Type B pancreatic cell (in vitro differentiated cells): ENCODE measurements around the gene C9orf50. TPM values are rescaled to one million over a fixed set of nuclear protein-coding genes. Genes with fewer than 3 reads are reported as not detected.

ENCODE experiments used
- DNase-seq: peaks from one replicate; pipeline ENCODE4 v3.0.0; 2021; ENCODE audit warnings: mixed read lengths; ENCODE audit not compliant: unreplicated experiment; ENCODE audit errors: extremely low spot score
- H3K27ac Mint-ChIP-seq: 2 replicates; pipeline ENCODE4 v1.8.0; 2021; ENCODE audit warnings: mild to moderate bottlenecking, mixed read lengths
- H3K27me3 Mint-ChIP-seq: 2 replicates; pipeline ENCODE4 v1.8.0; 2021; ENCODE audit warnings: mixed read lengths
- H3K36me3 Mint-ChIP-seq: 2 replicates; pipeline ENCODE4 v1.8.0; 2021; ENCODE audit warnings: mixed read lengths
- H3K4me1 Mint-ChIP-seq: one replicate; pipeline ENCODE4 v1.8.0; 2021; ENCODE audit warnings: mixed read lengths; ENCODE audit not compliant: unreplicated experiment
- H3K4me3 Mint-ChIP-seq: 2 replicates; pipeline ENCODE4 v1.8.0; 2021; ENCODE audit warnings: mild to moderate bottlenecking, mixed read lengths
- H3K9me3 Mint-ChIP-seq: 2 replicates; pipeline ENCODE4 v1.8.0; 2021; ENCODE audit warnings: mixed read lengths
- total RNA-seq: library from RNA; stranded (reverse); gene quantifications from 2 replicates; pipeline ENCODE4 v1.2.1, GENCODE V29; 2021; ENCODE audit warnings: low replicate concordance
- TF ChIP-seq, protein P1 (sequence below): fragments of 200-600 bp; sonication (generic); conservative IDR thresholded peaks from 2 replicates; pipeline ENCODE4 v1.5.0; 2021; ENCODE audit warnings: antibody characterized with exemption, mild to moderate bottlenecking

C9orf50 gene
- total RNA-seq, 1 donor from 2014 or later: not detected

DNA sequence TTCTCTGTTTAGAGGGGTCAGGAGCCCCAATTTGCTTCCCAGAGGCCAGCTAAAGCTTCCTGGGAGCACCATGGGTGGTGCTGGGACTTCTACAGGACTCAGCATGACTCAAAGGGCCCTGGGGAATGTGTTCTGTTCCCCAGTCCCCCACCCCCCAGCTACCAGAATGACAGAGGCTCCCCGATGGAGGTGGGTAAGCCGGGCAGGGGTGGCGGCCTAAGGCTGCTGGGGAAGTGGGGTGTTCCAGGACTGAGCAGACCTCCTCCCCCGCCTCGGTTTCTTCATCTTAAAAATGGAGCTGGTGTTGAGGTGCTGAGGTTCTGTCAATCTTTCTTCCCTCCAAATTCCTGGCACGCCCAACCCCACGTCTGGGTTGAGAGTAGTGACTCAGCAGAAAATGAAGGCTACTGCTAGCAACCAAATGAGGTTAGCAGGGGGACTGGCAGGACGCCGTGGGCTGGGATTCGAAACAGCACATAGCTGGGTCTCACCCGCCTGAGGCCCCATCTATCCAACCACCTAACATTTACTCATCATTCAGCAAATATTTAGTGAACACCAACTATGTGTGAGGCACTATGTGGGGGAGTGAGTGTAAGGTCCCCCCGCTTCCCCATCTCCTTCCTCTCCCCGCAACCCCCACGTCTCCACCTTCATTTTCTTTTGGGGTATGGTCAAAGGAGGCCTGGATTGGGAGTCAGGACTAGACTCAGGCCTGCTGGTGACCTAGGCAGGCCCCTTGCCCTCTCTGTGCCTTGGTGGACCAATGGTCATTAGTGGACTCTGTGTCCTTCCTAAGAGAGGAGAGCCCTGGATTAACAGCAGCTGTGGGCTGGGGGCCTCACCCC is 50.2 kb downstream of the C9orf50 start:
- H3K9me3 Mint-ChIP-seq: peaks cover 6% of the 10 kb centered on the region
- TF ChIP-seq, protein P1, sequence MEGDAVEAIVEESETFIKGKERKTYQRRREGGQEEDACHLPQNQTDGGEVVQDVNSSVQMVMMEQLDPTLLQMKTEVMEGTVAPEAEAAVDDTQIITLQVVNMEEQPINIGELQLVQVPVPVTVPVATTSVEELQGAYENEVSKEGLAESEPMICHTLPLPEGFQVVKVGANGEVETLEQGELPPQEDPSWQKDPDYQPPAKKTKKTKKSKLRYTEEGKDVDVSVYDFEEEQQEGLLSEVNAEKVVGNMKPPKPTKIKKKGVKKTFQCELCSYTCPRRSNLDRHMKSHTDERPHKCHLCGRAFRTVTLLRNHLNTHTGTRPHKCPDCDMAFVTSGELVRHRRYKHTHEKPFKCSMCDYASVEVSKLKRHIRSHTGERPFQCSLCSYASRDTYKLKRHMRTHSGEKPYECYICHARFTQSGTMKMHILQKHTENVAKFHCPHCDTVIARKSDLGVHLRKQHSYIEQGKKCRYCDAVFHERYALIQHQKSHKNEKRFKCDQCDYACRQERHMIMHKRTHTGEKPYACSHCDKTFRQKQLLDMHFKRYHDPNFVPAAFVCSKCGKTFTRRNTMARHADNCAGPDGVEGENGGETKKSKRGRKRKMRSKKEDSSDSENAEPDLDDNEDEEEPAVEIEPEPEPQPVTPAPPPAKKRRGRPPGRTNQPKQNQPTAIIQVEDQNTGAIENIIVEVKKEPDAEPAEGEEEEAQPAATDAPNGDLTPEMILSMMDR: no peak
- H3K4me3 Mint-ChIP-seq: peak overlapping the region; percentile 67
- no peak for DNase-seq
- H3K4me1 Mint-ChIP-seq: peaks cover 35% of the 10 kb centered on the region
- H3K27me3 Mint-ChIP-seq: no peaks in the 10 kb centered on the region
- no peaks in the 10 kb centered on the region for H3K36me3 Mint-ChIP-seq
- H3K27ac Mint-ChIP-seq: peak overlapping the region; percentile 91

DNA sequence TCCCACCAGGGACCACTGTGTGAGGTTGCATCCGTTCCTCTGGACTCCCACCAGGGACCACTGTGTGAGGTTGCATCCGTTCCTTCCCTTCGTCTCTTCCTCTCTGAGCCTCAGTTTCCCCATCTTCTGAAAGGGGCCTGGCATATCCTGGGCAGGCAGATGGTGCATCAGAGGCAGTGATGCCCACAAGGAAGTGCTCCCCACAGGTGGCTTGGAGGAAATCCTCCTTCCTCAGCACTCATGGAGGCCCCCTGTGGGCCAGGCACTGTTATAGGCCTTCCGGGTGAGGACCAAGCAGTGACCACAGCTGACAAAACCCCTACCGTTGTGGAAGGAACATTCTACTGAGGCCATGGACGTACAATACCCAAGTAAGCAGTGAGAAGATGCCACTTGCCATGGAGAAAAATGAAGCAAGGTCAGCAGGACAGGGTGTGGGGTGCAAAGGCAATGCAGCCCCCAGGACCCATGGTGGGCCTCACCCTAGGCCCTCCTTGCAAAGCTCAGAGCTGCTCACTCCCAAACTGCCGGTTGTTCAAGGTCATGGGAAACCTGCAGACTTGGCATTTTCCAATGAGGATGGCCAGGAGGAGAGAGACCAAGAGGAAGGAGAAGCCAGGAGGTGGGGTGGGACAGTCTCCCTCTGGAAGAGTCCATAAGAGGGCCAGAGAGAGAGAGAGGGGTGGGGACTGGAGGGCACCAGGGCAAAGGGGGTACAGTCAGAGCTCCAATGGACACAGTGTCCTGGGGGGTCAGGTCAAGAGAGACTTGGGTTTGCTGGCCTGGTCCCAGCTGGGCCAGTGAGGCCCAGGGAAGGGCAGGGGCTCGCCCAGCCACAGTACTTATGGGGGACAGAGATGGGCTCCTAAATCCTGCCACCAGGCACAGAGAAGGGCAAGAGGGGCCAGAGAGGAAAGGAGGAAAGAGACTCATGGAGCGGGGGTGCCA is 51.1 kb downstream of the C9orf50 start:
- Mint-ChIP-seq H3K36me3 (no peaks in the 10 kb centered on the region), H3K9me3 (peaks cover 6% of the 10 kb centered on the region), H3K4me3 (peak overlapping the region; percentile 89), H3K27ac (peak overlapping the region; percentile 91), H3K27me3 (no peaks in the 10 kb centered on the region), H3K4me1 (peaks cover 31% of the 10 kb centered on the region)
- DNase-seq: no peak
- TF ChIP-seq, protein P1: peak; percentile 64

DNA sequence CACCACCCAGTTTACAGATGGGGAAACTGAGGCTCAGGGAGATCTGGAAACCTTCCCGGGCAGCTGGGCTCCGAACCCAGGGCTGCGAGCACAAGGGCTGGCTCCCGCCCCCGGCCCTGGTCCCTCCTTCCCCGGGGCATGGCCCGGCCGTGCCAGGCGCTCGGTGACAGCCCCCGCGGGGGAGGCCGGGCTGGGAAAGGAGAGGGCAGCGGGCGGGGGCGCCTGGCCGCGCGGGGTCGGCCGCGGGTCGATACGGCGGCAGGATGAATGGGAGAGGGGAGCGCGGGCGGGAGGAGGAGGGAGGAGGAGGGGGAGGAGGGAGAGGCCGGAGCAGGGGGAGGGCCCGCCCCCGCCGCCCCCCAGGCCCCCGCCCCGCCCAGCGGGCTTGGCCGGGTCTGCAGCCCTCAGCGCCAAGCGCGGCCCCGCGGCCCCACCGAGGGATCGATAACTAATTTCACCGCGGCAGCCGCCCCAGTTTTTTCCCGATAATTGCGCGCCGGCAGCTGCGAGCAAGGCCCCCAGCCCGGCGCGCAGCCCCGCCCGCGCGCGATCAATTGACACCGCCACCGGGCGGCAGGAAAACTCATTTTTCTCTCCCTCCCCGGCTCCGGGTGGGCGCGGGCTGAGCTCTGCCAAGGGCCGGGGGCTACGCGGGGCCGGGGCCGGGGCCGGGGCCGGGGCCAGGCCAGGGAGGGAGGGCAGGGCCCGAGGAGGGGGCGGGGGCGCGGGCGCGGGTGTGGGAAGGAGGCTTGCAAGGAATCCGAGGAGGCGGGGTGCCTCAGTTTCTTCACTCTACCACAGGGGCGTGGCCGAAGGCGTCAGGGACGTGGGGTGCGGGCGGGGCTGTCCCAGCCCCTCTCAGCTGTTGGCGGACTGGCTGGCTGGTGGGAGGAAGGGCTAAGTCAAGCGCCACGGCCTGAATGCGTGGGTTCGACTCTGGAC is 52.1 kb downstream of the C9orf50 start:
- peak overlapping the region; percentile 89 for H3K4me3 Mint-ChIP-seq
- no peaks in the 10 kb centered on the region for H3K27me3 Mint-ChIP-seq
- peaks cover 31% of the 10 kb centered on the region for H3K4me1 Mint-ChIP-seq
- peak; percentile 82 for DNase-seq
- peak overlapping the region; percentile 91 for H3K27ac Mint-ChIP-seq
- peaks cover 3% of the 10 kb centered on the region for H3K9me3 Mint-ChIP-seq
- no peaks in the 10 kb centered on the region for H3K36me3 Mint-ChIP-seq
- TF ChIP-seq, protein P1: peak; percentile 47

DNA sequence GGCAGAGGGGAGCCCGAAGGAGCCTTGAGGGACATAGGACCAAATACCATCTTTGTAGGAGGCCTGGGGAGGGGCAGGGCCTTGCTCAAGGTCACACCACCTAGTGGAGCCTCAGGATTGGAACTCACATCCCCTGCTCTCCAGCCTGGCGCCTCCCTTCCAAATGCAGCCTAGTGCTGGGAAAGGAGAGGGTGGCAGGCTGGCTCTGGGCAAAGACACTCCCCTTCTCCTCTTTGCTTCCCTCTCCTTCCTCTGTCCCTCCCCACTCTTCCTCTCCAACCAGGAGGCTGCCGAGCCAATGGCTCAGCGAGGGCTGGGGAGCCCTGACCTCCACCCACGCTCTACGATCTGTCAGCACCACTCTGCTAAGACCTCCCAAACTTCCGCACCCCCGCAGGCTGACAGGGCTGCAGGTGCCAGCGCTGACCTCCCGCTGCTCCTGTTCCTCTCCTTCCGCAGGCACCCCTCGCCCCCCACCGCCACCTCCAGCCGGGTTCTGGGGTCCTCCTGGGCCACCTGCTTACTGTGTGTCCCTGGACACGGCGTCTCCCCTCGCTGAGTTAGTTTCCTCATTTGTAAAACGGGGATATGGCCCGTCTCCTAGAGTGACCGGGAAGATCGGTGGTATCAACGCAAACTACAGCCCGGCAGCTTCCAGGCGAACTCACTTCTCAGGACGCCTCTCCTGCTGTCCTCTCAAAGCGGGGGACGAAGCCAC is 52.9 kb downstream of the C9orf50 start:
- H3K27me3 Mint-ChIP-seq: no peaks in the 10 kb centered on the region
- H3K36me3 Mint-ChIP-seq: no peaks in the 10 kb centered on the region
- TF ChIP-seq, protein P1: no peak
- H3K4me3 Mint-ChIP-seq: peak overlapping the region; percentile 88
- peak overlapping the region; percentile 88 for H3K27ac Mint-ChIP-seq
- H3K9me3 Mint-ChIP-seq: no peaks in the 10 kb centered on the region
- peaks cover 34% of the 10 kb centered on the region for H3K4me1 Mint-ChIP-seq
- DNase-seq: no peak
